ENCODE results near the gene DUSP7.

The DUSP7 gene

DNA sequence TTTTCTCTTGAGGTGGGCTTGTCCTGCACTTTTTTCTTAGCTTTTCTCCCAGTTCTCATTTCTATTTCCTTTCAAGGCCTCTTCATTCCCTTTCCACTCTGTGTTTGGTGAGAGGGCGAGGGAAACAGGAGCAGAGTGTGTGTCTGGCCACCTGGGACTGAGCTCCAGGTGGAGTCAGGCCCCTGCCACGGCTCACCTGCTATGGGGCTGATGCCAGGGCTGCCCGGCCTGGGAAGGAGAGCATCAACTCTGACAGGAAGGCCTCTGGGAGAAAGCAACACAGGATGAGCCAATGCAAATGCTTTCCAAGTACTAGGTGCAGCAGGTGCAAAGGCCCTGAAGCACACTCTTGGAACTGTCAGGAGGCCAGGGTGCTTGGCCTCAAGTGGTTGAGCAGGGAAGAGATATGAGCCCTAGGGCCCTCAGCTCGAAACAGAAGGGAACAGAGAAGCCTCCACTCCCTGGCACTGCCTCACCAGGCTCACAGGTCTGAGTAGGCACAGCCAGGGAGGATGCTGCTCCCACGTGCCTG lies 27.3 kb upstream of the DUSP7 start:
- TF ChIP-seq, protein P1, sequence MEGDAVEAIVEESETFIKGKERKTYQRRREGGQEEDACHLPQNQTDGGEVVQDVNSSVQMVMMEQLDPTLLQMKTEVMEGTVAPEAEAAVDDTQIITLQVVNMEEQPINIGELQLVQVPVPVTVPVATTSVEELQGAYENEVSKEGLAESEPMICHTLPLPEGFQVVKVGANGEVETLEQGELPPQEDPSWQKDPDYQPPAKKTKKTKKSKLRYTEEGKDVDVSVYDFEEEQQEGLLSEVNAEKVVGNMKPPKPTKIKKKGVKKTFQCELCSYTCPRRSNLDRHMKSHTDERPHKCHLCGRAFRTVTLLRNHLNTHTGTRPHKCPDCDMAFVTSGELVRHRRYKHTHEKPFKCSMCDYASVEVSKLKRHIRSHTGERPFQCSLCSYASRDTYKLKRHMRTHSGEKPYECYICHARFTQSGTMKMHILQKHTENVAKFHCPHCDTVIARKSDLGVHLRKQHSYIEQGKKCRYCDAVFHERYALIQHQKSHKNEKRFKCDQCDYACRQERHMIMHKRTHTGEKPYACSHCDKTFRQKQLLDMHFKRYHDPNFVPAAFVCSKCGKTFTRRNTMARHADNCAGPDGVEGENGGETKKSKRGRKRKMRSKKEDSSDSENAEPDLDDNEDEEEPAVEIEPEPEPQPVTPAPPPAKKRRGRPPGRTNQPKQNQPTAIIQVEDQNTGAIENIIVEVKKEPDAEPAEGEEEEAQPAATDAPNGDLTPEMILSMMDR (IDR thresholded peaks at IDR 0.05; ENCODE audit: insufficient read depth, low read length, poor library complexity, severe bottlenecking), result no peak
- no peak for TF ChIP-seq EZH2phosphoT487 (conservative IDR thresholded peaks at IDR 0.05; ENCODE audit: low read length)
- no peak overlapping the region for H2AFZ ChIP-seq (ENCODE audit: low read depth, low read length, severe bottlenecking)
- no peaks in the 10 kb centered on the region for H3K36me3 ChIP-seq (ENCODE audit: low read length)
- no peaks in the 10 kb centered on the region for H3K9me3 ChIP-seq (ENCODE audit: insufficient read depth, low read length)
- H3K4me2 ChIP-seq (ENCODE audit: low read depth, low read length, poor library complexity, severe bottlenecking), result no peak overlapping the region
- H3K27me3 ChIP-seq (ENCODE audit: low read length), result no peaks in the 10 kb centered on the region
- H3K79me2 ChIP-seq (ENCODE audit: insufficient read depth, low read length), result no peaks in the 10 kb centered on the region
- H3K27ac ChIP-seq (ENCODE audit: low read depth, low read length), result no peak overlapping the region
- no peak overlapping the region for H3K4me3 ChIP-seq (ENCODE audit: insufficient read depth, low read length, poor library complexity, severe bottlenecking)
- no peak overlapping the region for H3K9ac ChIP-seq (ENCODE audit: low read length)
- H4K20me1 ChIP-seq (ENCODE audit: low read depth, low read length), result no peaks in the 10 kb centered on the region
- no peaks in the 10 kb centered on the region for H3F3A ChIP-seq (ENCODE audit: insufficient read depth)
- H3K9me2 ChIP-seq (replicated peaks; ENCODE audit: insufficient read depth, low read length), result no peaks in the 10 kb centered on the region

DNA sequence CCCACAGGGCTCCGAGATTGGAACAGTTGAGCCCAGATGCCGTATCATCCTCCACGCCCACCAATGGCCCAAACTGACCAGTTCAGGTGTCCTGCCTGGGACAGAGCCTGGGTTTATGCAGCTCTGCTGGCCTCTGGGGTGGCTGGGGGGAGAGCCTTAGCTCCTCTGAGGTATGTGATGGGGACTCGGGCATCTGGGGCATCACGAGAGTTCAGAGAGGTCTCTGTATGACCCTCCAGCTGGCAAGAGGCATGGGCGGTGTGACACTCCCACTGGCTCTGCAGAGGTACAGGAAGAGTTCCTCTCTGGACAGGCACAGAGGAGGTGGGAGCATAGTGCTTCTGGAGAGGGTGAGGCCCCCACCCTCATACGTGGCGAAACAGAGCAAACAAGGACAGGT lies 26.6 kb upstream of the DUSP7 start:
- Histone ChIP-seq H3K27ac (ENCODE audit: low read depth, low read length) (no peak overlapping the region), H4K20me1 (ENCODE audit: low read depth, low read length) (no peaks in the 10 kb centered on the region)
- no peak for TF ChIP-seq EZH2phosphoT487 (conservative IDR thresholded peaks at IDR 0.05; ENCODE audit: low read length)
- TF ChIP-seq, protein P1 (IDR thresholded peaks at IDR 0.05; ENCODE audit: insufficient read depth, low read length, poor library complexity, severe bottlenecking), result no peak

DNA sequence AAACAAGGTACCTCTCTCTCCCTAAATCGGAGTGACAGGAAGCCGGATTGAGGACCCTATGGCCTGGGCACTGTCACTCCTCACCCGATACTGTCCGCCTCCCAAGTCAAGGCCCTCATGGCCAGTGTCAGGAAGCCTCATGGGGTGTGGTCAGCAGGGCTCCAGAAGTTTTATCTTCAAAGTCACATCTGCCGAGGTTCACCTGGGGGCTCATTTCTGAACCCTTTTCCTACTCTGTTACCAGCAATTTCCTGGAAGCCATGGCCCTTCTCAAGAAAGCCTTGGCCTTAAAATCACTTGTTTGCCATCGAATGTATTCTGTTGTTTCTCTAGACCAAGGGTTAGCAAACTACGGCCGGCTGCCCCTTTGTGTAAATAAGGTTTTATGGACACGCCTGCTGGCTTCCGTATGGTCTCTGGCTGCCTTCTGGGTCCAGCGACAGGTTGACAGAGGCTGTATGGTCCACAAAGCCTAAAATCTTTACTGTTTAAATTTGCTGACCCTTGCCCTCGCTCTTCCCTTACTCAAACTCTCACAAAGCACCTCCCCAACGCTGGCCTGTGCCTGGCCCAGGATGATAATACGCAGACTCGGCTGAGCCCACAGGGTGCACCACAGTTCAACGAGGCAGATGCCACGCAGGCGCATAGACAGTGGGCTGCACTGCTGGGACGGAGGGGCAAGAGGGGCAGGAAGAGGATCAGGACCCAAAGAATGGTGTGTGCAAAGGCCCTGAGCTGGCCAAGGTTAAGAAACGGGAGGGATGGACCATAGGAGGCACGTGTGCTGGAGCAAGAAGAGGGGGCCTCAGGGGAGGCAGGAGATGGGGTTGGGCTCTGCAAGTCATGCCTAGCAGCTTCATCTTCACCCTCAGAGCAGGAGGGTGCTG lies 24.7 kb upstream of the DUSP7 start:
- H3K9me2 ChIP-seq (replicated peaks; ENCODE audit: insufficient read depth, low read length), result no peaks in the 10 kb centered on the region
- H3K9ac ChIP-seq (ENCODE audit: low read length), result no peak overlapping the region
- TF ChIP-seq, protein P1 (IDR thresholded peaks at IDR 0.05; ENCODE audit: insufficient read depth, low read length, poor library complexity, severe bottlenecking), result no peak
- no peak for TF ChIP-seq EZH2phosphoT487 (conservative IDR thresholded peaks at IDR 0.05; ENCODE audit: low read length)
- H3F3A ChIP-seq (ENCODE audit: insufficient read depth), result no peaks in the 10 kb centered on the region
- no peak overlapping the region for H3K4me2 ChIP-seq (ENCODE audit: low read depth, low read length, poor library complexity, severe bottlenecking)
- no peak overlapping the region for H3K4me3 ChIP-seq (ENCODE audit: insufficient read depth, low read length, poor library complexity, severe bottlenecking)
- H3K27ac ChIP-seq (ENCODE audit: low read depth, low read length), result no peak overlapping the region
- no peak overlapping the region for H2AFZ ChIP-seq (ENCODE audit: low read depth, low read length, severe bottlenecking)
- H3K9me3 ChIP-seq (ENCODE audit: insufficient read depth, low read length), result no peaks in the 10 kb centered on the region
- no peaks in the 10 kb centered on the region for H3K79me2 ChIP-seq (ENCODE audit: insufficient read depth, low read length)
- no peaks in the 10 kb centered on the region for H4K20me1 ChIP-seq (ENCODE audit: low read depth, low read length)
- H3K36me3 ChIP-seq (ENCODE audit: low read length), result no peaks in the 10 kb centered on the region
- no peaks in the 10 kb centered on the region for H3K27me3 ChIP-seq (ENCODE audit: low read length)

More for the DNA sequence above, 26.6 kb upstream of the DUSP7 start:
- Histone ChIP-seq H3K36me3 (ENCODE audit: low read length) (no peaks in the 10 kb centered on the region), H2AFZ (ENCODE audit: low read depth, low read length, severe bottlenecking) (no peak overlapping the region), H3K9me3 (ENCODE audit: insufficient read depth, low read length) (no peaks in the 10 kb centered on the region), H3K4me3 (ENCODE audit: insufficient read depth, low read length, poor library complexity, severe bottlenecking) (no peak overlapping the region), H3K79me2 (ENCODE audit: insufficient read depth, low read length) (no peaks in the 10 kb centered on the region), H3K4me2 (ENCODE audit: low read depth, low read length, poor library complexity, severe bottlenecking) (no peak overlapping the region), H3K9ac (ENCODE audit: low read length) (no peak overlapping the region), H3F3A (ENCODE audit: insufficient read depth) (no peaks in the 10 kb centered on the region), H3K9me2 (replicated peaks; ENCODE audit: insufficient read depth, low read length) (no peaks in the 10 kb centered on the region), H3K27me3 (ENCODE audit: low read length) (no peaks in the 10 kb centered on the region)

All from SU-DHL-6 (cell line).